Peyer's patch (tissue), 4 donors: ENCODE results near the gene BMPR1B.

Experiments
- POLR2A ChIP-seq, 2 donors: fragments of 450-650 bp; IDR thresholded peaks; one replicate each; pipeline ENCODE4 v1.5.1; 2017; ENCODE audit warnings: antibody characterized with exemption in 2 of 2, mild to moderate bottlenecking in 2 of 2, moderate library complexity in 2 of 2
- TF ChIP-seq, protein P1 (sequence below), 6 experiments: fragments of 450-650 bp in 4 of 6; fragments of 200-600 bp in 2 of 6; sonication (generic) in 1 of 6; IDR thresholded peaks; one replicate each; pipeline ENCODE4 v1.5.1; 2017 to 2019; ENCODE audit warnings: antibody characterized with exemption in 6 of 6, mild to moderate bottlenecking in 3 of 6, moderate library complexity in 1 of 6

DNA sequence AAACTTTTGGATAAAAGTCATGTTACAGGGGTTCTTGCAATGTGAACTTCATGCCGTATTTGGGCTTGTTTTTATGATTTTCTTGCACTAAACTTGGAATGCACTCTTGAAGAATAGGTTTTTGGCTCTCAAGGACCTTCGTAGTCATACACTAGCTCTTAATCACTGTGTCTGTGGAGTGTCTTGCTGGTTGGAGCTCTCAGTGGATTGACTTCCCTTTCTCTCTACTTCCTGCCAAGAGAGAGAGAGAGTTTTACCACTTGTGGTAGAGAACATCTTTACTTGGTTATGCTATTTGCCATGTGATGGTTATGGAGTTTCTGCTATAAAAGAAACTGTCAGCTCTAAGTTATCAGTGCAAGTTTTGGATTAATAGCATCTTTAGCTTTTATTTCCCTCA lies 112.4 kb downstream of the BMPR1B start:
- TF ChIP-seq, protein P1, sequence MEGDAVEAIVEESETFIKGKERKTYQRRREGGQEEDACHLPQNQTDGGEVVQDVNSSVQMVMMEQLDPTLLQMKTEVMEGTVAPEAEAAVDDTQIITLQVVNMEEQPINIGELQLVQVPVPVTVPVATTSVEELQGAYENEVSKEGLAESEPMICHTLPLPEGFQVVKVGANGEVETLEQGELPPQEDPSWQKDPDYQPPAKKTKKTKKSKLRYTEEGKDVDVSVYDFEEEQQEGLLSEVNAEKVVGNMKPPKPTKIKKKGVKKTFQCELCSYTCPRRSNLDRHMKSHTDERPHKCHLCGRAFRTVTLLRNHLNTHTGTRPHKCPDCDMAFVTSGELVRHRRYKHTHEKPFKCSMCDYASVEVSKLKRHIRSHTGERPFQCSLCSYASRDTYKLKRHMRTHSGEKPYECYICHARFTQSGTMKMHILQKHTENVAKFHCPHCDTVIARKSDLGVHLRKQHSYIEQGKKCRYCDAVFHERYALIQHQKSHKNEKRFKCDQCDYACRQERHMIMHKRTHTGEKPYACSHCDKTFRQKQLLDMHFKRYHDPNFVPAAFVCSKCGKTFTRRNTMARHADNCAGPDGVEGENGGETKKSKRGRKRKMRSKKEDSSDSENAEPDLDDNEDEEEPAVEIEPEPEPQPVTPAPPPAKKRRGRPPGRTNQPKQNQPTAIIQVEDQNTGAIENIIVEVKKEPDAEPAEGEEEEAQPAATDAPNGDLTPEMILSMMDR (IDR thresholded peaks at IDR 0.05) = no peak
- TF ChIP-seq POLR2A (IDR thresholded peaks at IDR 0.05) = no peak
